Left kidney (tissue), 2 donors: ENCODE measurements around the gene BRI3. TPM values are rescaled to one million over a fixed set of nuclear protein-coding genes. Genes with fewer than 3 reads are reported as not detected.
"Not testable (repeated sequence)": the region's sequence is repeated elsewhere in the genome, so short reads cannot be mapped to it uniquely, and the experiment has no call there.

Experiments
- DNase-seq: peaks from one replicate; pipeline ENCODE4 v3.0.0-alpha.2; 2013
- polyA plus RNA-seq: library from polyadenylated mRNA; unstranded; fragments of 120-200 nt; gene quantifications from one replicate; pipeline ENCODE4 v1.2.1, GENCODE V29; 2013; ENCODE audit not compliant: insufficient read length

The BRI3 gene
- polyA plus RNA-seq, 1 donor: 86.1 TPM

DNA sequence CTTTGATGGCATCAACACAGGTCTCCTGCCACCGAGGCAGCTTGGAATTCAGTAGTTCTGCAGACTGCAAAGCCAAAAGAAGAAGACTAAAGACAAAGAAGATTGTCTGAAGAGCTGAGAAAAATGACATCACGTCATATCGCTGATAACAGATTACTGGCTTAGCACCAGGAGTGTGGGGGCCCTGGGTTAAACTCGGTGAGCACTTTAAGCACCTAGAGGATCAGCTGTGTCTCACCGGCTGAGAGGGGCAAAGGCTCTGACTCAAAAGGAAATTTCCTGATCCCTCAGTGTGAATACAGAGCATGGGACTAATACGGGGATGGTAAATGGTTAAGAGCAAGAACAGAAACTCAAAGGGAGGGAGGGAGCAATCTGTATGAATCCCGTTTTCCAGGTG lies 30.7 kb downstream of the BRI3 start:
- no peak for DNase-seq

- no peak for DNase-seq
Measured at GRCh38 chr7:98314469-98314868, 33.0 kb downstream of the BRI3 start.

- no peak for DNase-seq
Measured at GRCh38 chr7:98315318-98315993, 34.0 kb downstream of the BRI3 start.

DNA sequence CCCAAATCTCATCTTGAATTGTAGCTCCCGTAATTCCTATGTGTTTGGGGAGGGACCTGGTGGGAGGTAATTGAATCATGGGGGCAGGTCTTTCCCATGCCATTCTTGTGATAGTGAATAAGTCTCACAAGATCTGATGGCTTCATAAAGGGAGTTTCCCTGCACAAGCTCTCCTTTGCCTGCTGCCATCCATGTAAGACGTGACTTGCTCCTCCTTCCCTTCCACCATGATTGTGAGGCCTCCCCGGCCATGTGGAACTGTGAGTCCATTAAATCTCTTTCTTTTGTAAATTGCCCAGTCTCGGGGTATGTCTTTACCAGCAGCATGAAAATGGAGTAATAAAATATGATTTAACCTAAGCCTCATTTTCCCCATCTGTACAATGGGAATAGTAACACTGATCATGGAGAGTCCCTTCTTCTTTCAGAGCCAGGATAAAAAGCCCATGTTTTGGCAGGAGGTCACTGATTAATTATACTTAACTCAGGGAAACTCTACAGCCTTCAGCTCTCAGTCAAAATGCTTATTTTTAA lies 34.6 kb downstream of the BRI3 start:
- DNase-seq: not testable (repeated sequence)

DNA sequence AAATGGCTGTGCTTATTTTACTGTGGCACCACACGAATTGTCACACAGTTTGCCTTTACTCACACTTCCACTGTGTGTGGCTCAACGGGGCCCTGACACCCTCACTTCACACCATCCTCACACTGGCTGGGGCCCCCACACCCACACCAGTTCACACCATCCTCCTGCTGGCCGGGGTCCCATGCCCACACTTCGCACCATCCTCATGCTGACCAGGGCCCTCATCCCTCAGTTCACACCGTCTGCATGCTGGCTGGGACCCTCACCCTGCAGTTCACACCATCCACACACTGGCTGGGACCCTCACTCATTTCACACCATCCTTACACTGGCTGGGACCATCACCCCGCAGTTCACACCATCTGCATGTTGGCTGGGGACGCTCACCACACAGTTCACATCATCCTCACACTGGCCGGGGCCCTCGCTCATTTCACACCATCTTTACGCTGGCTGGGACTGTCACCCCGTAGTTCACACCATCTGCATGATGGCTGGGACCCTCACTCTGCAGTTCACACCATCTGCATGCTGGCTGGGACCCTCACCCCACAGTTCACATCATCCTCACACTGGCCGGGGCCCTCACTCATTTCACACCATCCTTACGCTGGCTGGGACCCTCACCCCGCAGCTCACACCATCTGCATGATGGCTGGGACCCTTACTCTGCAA lies 36.0 kb downstream of the BRI3 start:
- no peak for DNase-seq

- DNase-seq: no peak
Measured at GRCh38 chr7:98319176-98319575, 37.7 kb downstream of the BRI3 start.

- DNase-seq: no peak
Measured at GRCh38 chr7:98321301-98321700, 39.8 kb downstream of the BRI3 start.

- no peak for DNase-seq
Measured at GRCh38 chr7:98322331-98323270, 41.1 kb downstream of the BRI3 start.

- peak; percentile 11 for DNase-seq
Measured at GRCh38 chr7:98323597-98324322, 42.3 kb downstream of the BRI3 start.

DNA sequence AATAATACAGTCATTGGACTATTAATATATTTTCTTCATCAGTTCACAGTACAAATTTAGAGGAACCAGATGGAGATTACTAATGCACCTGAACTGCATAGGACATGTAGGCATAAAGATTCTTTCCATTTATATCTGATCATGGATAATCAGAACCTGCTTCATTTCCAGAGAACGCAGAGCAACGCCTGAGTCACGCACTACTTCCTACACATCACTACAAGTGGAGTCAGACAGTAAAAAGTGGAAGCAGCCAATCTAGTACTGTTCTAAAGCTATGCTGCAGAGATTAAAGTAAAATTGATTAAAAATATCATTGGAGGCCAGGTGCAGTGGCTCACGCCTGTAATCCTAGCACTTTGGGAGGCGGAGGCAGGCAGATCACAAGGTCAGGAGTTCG lies 43.3 kb downstream of the BRI3 start:
- no peak for DNase-seq

- no peak for DNase-seq
Measured at GRCh38 chr7:98329100-98329790, 47.8 kb downstream of the BRI3 start.

DNA sequence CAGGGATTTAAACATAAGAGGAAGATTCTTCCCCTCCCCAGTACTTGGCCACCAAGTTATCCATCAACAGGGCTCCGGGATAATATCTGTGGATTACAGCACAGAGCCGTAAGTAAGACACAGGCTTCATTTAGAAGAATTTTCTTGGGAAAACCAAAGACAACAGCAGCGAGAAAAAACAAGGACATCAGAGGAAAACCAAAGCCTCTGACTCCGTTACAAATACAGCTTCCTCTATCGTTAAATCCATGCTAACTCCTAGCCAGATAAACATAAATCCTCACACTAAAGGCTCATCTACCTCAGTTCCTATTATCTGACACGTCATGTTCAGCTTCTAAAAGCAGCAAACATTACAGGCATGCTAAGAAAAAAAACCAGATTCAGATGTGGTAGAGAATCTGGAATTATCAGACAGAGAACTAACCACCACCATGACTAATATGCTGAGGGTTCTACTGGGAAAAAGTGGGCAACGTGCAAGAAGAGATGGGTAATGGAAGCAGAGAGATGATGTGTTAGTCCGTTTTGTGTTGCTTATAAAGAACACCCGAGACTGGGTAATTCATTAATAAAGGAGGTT lies 48.4 kb downstream of the BRI3 start:
- no peak for DNase-seq

DNA sequence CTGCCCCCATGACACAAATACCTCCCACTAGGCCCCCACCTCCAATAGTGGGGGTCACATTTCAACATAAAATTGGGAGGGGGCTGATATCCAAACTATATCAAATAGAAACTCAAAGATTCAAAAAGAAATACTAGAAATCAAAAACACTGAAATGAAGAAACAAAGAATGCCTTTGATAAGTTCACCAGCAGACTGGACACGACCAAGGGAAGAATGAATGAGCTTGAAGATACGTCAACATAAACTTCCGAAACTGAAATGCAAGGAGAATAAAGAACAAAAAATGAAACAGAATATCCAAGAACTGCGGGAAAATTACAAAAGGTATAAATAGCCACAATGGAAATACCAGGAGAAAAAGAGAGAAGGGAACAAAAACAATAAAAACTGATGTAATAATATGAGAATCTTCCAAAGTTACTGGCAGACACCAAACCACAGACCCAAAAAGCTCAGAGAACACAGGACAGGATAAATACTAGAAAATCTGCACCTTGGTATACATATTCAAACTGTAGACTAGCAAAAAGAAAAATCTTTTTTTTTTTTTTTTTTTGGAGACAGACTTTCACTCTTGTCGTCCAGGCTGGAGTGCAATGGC lies 49.5 kb downstream of the BRI3 start:
- no peak for DNase-seq

GRCh38 chr7:98334081-98334480 lies 52.6 kb downstream of the BRI3 start:
- no peak for DNase-seq

DNA sequence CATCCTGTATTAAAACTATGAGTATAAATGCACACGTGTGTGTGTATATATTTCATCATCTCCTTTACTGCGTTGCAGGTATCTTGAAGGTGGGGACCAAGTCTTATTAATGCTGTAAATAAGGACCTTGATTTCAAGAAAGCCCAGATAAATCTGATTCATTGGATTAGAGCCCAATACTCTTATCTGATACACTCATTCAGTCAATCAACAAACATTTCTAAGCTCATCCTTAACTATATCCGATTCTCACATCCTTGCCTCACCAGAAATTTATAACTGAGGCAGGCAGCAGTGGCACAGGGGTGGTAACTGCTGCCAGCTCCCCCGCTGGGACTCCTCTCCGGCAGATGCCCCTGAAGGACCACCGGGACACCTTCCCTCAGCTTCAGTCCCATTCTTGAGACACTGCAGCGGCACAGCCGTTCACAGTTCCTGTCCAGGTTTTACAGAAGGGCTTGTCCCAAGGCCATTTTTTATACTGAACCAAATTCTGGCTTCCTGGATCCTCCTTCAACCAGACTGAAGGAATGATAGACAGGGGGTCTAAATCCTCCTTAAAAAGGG lies 54.0 kb downstream of the BRI3 start:
- no peak for DNase-seq

GRCh38 chr7:98338441-98338840 lies 57.0 kb downstream of the BRI3 start:
- DNase-seq: no peak

GRCh38 chr7:98339043-98339442 lies 57.6 kb downstream of the BRI3 start:
- DNase-seq: no peak

GRCh38 chr7:98341106-98341505 lies 59.6 kb downstream of the BRI3 start:
- no peak for DNase-seq
